ENCODE measurements around the gene MICALL2.

- TF ChIP-seq, protein P1, sequence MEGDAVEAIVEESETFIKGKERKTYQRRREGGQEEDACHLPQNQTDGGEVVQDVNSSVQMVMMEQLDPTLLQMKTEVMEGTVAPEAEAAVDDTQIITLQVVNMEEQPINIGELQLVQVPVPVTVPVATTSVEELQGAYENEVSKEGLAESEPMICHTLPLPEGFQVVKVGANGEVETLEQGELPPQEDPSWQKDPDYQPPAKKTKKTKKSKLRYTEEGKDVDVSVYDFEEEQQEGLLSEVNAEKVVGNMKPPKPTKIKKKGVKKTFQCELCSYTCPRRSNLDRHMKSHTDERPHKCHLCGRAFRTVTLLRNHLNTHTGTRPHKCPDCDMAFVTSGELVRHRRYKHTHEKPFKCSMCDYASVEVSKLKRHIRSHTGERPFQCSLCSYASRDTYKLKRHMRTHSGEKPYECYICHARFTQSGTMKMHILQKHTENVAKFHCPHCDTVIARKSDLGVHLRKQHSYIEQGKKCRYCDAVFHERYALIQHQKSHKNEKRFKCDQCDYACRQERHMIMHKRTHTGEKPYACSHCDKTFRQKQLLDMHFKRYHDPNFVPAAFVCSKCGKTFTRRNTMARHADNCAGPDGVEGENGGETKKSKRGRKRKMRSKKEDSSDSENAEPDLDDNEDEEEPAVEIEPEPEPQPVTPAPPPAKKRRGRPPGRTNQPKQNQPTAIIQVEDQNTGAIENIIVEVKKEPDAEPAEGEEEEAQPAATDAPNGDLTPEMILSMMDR (IDR thresholded peaks at IDR 0.05): no peak
- TF ChIP-seq POLR2A (IDR thresholded peaks at IDR 0.05): no peak
These were observed 20.4 kb downstream of the MICALL2 start for GRCh38 chr7:1438821-1439220.

Data from testis (tissue), 2 donors.